OCI-LY3 (cell line): ENCODE data around the gene BANF2.

Source experiments
- EZH2phosphoT487 ChIP-seq: fragments of 200-600 bp; shearing (Covaris generic); IDR thresholded peaks from 2 replicates; pipeline ENCODE4 v1.6.1; 2018; ENCODE audit warnings: antibody characterized with exemption, mixed run types, low read depth
- TF ChIP-seq, protein P1 (sequence below): fragments of 200-600, 300-600 bp; sonication (generic); IDR thresholded peaks from 2 replicates; pipeline ENCODE4 v1.5.1; 2014; ENCODE audit warnings: antibody characterized with exemption, low read length, low read depth

DNA sequence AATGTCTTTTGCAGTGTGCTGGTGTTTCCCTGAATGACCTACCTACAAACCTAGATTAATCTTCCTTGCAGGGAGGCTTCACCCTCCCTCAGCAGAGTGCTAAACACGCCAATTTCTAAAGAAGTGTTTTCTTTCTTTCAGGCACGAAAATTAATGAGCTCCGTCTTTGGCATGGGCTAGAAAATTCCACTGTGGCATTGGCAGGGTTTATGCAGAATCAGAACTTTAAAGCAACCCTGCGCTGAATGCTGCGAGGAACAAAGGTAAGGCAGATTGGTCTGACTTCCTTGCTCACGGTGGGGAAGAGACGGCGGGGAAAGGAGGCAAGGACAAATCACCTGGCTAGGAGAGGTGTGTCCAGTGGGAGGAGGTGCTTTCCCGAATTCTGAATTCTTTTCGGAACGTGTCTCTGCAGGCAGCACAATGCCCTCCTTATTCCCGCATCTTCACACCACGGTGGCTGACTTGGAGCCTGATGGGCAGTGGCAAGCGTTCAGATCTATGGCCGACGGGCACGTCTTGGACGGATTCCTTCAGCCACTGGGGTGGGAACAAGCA, 6.2 kb upstream of the BANF2 start:
- TF ChIP-seq, protein P1, sequence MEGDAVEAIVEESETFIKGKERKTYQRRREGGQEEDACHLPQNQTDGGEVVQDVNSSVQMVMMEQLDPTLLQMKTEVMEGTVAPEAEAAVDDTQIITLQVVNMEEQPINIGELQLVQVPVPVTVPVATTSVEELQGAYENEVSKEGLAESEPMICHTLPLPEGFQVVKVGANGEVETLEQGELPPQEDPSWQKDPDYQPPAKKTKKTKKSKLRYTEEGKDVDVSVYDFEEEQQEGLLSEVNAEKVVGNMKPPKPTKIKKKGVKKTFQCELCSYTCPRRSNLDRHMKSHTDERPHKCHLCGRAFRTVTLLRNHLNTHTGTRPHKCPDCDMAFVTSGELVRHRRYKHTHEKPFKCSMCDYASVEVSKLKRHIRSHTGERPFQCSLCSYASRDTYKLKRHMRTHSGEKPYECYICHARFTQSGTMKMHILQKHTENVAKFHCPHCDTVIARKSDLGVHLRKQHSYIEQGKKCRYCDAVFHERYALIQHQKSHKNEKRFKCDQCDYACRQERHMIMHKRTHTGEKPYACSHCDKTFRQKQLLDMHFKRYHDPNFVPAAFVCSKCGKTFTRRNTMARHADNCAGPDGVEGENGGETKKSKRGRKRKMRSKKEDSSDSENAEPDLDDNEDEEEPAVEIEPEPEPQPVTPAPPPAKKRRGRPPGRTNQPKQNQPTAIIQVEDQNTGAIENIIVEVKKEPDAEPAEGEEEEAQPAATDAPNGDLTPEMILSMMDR, result no peak
- TF ChIP-seq EZH2phosphoT487, result no peak
